Measurements from ENCODE around the gene PAGE2.
"Not testable (repeated sequence)": the region's sequence is repeated elsewhere in the genome, so short reads cannot be mapped to it uniquely, and the experiment has no call there.

Gene PAGE2

GRCh38 chrX:55127692-55128091, 38.9 kb downstream of the PAGE2 start:
- peak; percentile 65 for DNase-seq

- DNase-seq: no peak
These were observed 40.5 kb downstream of the PAGE2 start for GRCh38 chrX:55129361-55129760.

- peak; percentile 12 for DNase-seq
These were observed 41.7 kb downstream of the PAGE2 start for GRCh38 chrX:55130481-55130880.

GRCh38 chrX:55132416-55132815, 43.6 kb downstream of the PAGE2 start:
- DNase-seq: no peak

- peak; percentile 70 for DNase-seq
These were observed 46.4 kb downstream of the PAGE2 start for GRCh38 chrX:55135171-55135570.

- not testable (repeated sequence) for DNase-seq
These were observed 52.0 kb downstream of the PAGE2 start for GRCh38 chrX:55140800-55141199.
